ENCODE measurements around the gene CDC42BPG. TPM values are rescaled to one million over a fixed set of nuclear protein-coding genes. Genes with fewer than 3 reads are reported as not detected.

Gene CDC42BPG
- total RNA-seq, 1 experiment from 2014 or later: 26.5 TPM

DNA sequence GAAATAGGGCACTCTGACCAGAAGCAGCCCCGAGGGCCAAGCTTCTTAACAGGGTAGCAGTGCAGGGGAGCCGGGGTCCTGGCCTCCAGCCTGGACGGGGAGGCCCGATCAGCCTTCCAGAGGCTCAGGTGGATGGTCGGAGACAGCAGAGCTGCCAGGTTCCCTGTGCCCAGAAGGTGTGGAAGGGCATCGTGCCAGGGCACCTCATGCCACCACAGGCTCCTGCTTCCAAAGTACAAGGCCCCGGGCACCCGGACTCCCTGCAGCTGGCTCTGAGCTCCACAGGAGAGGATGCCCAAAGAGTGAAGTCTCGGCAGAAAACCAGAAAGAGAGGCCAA, 19.7 kb upstream of the CDC42BPG start:
- no peak for DNase-seq
- Mint-ChIP-seq H3K4me3 (ENCODE audit: low read depth, unreplicated experiment) (no peak overlapping the region), H3K36me3 (ENCODE audit: insufficient read depth, unreplicated experiment) (peaks cover 36% of the 10 kb centered on the region), H3K4me1 (ENCODE audit: low read depth, unreplicated experiment) (peaks cover 32% of the 10 kb centered on the region), H3K27ac (ENCODE audit: unreplicated experiment) (no peak overlapping the region), H3K27me3 (ENCODE audit: unreplicated experiment) (no peaks in the 10 kb centered on the region), H3K9me3 (ENCODE audit: low read depth, unreplicated experiment) (no peaks in the 10 kb centered on the region)
- CTCF ChIA-PET: no interaction called here
- BruUV-seq (replicated peaks): no TSS peak
- intact Hi-C loops (cut with micrococcal nuclease; ENCODE audit: unreplicated experiment): no loop called here
- TF ChIP-seq, protein P1, sequence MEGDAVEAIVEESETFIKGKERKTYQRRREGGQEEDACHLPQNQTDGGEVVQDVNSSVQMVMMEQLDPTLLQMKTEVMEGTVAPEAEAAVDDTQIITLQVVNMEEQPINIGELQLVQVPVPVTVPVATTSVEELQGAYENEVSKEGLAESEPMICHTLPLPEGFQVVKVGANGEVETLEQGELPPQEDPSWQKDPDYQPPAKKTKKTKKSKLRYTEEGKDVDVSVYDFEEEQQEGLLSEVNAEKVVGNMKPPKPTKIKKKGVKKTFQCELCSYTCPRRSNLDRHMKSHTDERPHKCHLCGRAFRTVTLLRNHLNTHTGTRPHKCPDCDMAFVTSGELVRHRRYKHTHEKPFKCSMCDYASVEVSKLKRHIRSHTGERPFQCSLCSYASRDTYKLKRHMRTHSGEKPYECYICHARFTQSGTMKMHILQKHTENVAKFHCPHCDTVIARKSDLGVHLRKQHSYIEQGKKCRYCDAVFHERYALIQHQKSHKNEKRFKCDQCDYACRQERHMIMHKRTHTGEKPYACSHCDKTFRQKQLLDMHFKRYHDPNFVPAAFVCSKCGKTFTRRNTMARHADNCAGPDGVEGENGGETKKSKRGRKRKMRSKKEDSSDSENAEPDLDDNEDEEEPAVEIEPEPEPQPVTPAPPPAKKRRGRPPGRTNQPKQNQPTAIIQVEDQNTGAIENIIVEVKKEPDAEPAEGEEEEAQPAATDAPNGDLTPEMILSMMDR (IDR thresholded peaks at IDR 0.05; ENCODE audit: unreplicated experiment): no peak

GRCh38 chr11:64863391-64864060, 19.1 kb upstream of the CDC42BPG start:
- Mint-ChIP-seq H3K27ac (ENCODE audit: unreplicated experiment) (no peak overlapping the region), H3K4me3 (ENCODE audit: low read depth, unreplicated experiment) (no peak overlapping the region), H3K4me1 (ENCODE audit: low read depth, unreplicated experiment) (peaks cover 26% of the 10 kb centered on the region), H3K9me3 (ENCODE audit: low read depth, unreplicated experiment) (no peaks in the 10 kb centered on the region), H3K27me3 (ENCODE audit: unreplicated experiment) (no peaks in the 10 kb centered on the region), H3K36me3 (ENCODE audit: insufficient read depth, unreplicated experiment) (peaks cover 34% of the 10 kb centered on the region)
- CTCF ChIA-PET: no interaction called here
- DNase-seq: no peak
- intact Hi-C loops (cut with micrococcal nuclease; ENCODE audit: unreplicated experiment): no loop called here
- BruUV-seq (replicated peaks): no TSS peak
- TF ChIP-seq, protein P1 (IDR thresholded peaks at IDR 0.05; ENCODE audit: unreplicated experiment): no peak

DNA sequence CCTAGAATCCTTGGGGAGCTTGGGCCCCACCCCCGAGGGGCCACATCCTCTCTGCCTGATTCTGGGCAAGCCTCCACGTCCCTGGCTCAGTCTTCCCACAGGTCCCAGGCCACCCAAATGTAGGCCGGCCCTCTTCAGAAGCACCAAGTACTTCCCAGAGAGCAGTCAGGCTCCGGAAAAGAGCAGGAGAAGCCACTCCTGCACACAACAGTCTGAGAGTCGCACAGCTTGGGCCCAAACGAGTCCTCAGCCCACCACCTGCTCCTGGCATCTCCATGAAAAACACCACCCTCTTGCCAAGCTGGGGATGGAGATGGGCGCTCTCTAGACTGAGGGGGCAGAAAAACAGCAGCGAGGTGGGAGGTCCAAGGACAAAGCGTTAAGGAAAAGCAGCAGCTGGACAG, 18.5 kb upstream of the CDC42BPG start:
- TF ChIP-seq, protein P1 (IDR thresholded peaks at IDR 0.05; ENCODE audit: unreplicated experiment): no peak
- Mint-ChIP-seq H3K27me3 (ENCODE audit: unreplicated experiment) (no peaks in the 10 kb centered on the region), H3K4me1 (ENCODE audit: low read depth, unreplicated experiment) (peaks cover 20% of the 10 kb centered on the region), H3K27ac (ENCODE audit: unreplicated experiment) (no peak overlapping the region), H3K4me3 (ENCODE audit: low read depth, unreplicated experiment) (no peak overlapping the region), H3K9me3 (ENCODE audit: low read depth, unreplicated experiment) (no peaks in the 10 kb centered on the region), H3K36me3 (ENCODE audit: insufficient read depth, unreplicated experiment) (peaks cover 28% of the 10 kb centered on the region)
- CTCF ChIA-PET: no interaction called here
- intact Hi-C loops (cut with micrococcal nuclease; ENCODE audit: unreplicated experiment): no loop called here
- no peak for DNase-seq
- no TSS peak for BruUV-seq (replicated peaks)

DNA sequence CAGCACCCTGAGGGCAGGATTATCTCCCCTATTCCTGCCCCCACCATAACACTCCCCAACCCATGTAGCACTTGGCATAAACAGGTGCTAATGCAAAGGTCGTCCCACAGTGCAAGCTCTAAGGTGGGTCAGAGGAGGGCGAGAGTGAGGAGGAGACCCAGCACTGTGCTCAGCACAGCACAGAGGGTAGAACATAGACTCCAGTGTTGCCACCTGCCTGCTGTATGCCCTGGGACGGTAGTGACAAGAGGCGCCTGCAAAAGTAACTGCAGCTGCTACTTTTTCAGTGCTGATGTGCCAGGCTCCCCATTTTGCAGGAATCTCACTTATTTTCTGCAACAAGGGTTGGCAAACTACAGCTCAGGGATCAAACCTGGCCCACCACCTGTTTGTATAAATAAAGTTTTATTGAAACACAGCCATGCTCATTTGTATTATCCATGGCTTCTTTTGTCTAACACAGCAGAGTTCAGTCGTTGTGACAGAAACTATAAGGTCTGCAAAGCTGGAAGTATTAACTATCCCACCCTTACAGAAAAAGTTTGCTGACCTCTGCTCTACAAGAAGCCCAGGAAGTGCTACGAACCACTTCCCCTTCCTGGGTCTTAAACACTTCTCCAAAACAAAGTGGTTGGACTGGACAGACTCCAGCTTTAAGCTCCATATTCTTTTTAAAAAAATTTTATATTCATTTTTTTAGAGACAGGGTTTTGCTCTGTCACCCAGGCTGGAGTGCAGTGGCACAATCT, 16.9 kb upstream of the CDC42BPG start:
- Mint-ChIP-seq H3K27me3 (ENCODE audit: unreplicated experiment) (no peaks in the 10 kb centered on the region), H3K36me3 (ENCODE audit: insufficient read depth, unreplicated experiment) (peaks cover 25% of the 10 kb centered on the region), H3K9me3 (ENCODE audit: low read depth, unreplicated experiment) (no peaks in the 10 kb centered on the region), H3K4me3 (ENCODE audit: low read depth, unreplicated experiment) (no peak overlapping the region), H3K4me1 (ENCODE audit: low read depth, unreplicated experiment) (peaks cover 15% of the 10 kb centered on the region), H3K27ac (ENCODE audit: unreplicated experiment) (no peak overlapping the region)
- intact Hi-C loops (cut with micrococcal nuclease; ENCODE audit: unreplicated experiment): no loop called here
- BruUV-seq (replicated peaks): no TSS peak
- TF ChIP-seq, protein P1 (IDR thresholded peaks at IDR 0.05; ENCODE audit: unreplicated experiment): no peak
- CTCF ChIA-PET: no interaction called here
- DNase-seq: no peak
